Measurements from ENCODE around the gene DNAJB13.
A peak's percentile ranks its signal among the peaks of the same experiment; 100 is the strongest.

Gene DNAJB13

DNA sequence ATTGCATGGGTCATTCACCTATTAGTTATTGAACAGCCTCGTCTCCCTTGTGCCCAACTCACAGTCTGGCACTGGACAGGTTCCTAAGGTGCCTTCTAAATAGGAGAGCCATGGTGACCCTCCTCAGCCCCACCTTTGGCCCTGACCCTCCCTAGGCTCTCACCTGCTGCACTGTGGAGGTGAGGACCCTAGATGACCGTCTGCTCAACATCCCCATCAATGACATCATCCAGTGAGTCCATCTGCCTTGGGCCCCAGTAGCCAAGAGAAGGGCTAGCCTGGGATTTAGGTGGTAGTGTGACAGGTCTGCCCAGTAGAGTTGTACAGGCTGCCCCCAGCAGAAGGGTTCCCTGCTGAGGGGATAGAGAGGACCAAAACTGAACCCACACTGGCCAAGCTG is 18.3 kb downstream of the DNAJB13 start:
- Histone ChIP-seq H3K27me3 (replicated peaks; ENCODE audit: control insufficient read depth, insufficient read depth, low read length) (peaks cover 11% of the 10 kb centered on the region), H3K9ac (ENCODE audit: low read length) (no peak overlapping the region), H3K4me1 (ENCODE audit: control insufficient read depth, insufficient read depth, low read length) (peaks cover 10% of the 10 kb centered on the region), H3K36me3 (ENCODE audit: control insufficient read depth, insufficient read depth, low read length, severe bottlenecking) (peaks cover 2% of the 10 kb centered on the region), H3K4me3 (ENCODE audit: low read length) (no peak overlapping the region), H3K9me3 (ENCODE audit: control insufficient read depth, low read length) (no peaks in the 10 kb centered on the region)
- no peak for DNase-seq (ENCODE audit: low read depth)

DNA sequence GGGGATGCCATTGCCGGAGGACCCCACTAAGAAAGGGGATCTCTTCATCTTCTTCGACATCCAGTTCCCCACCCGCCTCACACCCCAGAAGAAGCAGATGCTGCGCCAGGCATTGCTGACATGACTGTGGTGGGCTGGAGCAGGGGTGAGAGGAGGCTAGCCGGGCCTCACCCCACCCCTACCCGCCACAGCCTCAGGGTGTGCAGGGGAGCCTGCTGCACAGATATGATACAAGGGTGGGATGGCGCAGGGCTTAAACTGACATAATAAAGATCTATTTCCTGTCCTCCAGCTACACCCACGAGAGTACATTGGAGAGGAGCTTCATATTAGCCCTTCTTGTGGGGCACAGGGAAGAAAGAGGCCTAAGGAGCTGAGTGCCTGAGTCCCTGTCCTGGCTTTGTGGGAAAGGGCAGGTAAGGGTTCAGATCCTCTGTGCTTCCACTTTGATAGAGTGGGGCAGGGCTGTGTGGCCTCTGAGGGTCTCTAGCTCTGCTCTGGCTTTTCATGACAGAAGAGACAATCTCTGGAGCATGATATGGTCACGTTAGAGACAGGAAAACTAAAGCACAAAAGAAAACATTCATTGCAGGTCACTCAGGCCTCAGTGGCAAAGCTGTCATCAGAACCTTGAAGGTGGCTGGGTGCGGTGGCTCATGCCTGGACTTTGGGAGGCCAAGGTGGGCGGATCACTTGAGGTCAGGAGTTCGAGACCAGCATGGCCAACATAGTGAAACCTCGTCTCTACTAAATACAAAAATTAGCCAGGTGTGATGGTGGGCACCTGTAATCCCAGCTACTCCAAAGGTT is 19.4 kb downstream of the DNAJB13 start:
- DNase-seq (ENCODE audit: low read depth), result no peak
- Histone ChIP-seq H3K9ac (ENCODE audit: low read length) (no peak overlapping the region), H3K4me1 (ENCODE audit: control insufficient read depth, insufficient read depth, low read length) (peaks cover 7% of the 10 kb centered on the region), H3K27me3 (replicated peaks; ENCODE audit: control insufficient read depth, insufficient read depth, low read length) (peaks cover 9% of the 10 kb centered on the region), H3K36me3 (ENCODE audit: control insufficient read depth, insufficient read depth, low read length, severe bottlenecking) (peaks cover 13% of the 10 kb centered on the region), H3K4me3 (ENCODE audit: low read length) (no peak overlapping the region), H3K9me3 (ENCODE audit: control insufficient read depth, low read length) (no peaks in the 10 kb centered on the region)

DNA sequence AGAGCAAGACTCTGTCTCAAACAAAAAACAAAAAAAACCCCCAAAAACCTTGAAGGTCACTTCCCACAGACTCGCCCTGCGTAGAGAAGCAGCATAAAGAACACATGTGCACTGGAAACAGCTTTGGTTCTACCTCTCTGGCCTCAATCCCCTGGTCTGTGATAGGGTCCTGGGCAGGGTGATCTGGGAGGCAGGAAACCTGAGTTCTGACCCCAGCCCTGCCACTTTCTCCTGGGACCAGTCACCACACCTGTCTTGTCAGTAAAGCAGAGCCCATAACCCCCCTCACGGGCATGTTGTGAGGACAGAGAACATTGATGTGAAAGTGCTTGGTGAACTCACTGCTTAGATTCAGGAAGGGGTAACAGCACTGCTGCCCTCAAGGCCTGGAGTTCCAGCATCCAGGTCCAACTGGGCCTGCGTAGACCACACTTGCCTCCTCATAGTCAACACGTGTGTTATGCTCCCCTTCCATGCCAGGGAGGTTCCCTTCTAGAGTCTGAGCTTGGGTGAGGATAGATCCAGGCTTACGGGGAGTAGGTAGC is 20.4 kb downstream of the DNAJB13 start:
- Histone ChIP-seq H3K27me3 (replicated peaks; ENCODE audit: control insufficient read depth, insufficient read depth, low read length) (peaks cover 3% of the 10 kb centered on the region), H3K36me3 (ENCODE audit: control insufficient read depth, insufficient read depth, low read length, severe bottlenecking) (peaks cover 23% of the 10 kb centered on the region), H3K4me3 (ENCODE audit: low read length) (no peak overlapping the region), H3K9me3 (ENCODE audit: control insufficient read depth, low read length) (no peaks in the 10 kb centered on the region), H3K4me1 (ENCODE audit: control insufficient read depth, insufficient read depth, low read length) (peaks cover 11% of the 10 kb centered on the region), H3K9ac (ENCODE audit: low read length) (no peak overlapping the region)
- no peak for DNase-seq (ENCODE audit: low read depth)

DNA sequence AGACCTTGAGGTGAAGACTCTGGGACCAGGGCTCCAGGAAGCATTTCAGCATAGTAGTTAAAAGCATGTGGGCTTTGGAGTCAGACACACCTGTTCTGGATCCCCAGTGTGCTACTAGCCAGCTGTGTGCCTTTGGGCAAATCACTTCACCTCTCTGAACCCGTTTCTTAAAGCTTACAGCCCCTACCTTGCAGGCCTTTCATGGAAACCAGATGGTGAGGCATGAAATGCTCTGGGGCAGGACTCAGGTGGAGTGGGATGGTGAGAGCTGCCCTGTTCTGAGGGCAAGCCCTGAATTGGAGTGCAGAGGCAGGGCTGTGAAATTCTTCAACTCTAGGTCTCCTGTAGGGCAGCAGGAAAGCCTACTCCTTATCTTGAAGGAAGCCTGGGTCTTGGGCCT is 21.4 kb downstream of the DNAJB13 start:
- H3K9ac ChIP-seq (ENCODE audit: low read length), result no peak overlapping the region
- peaks cover 15% of the 10 kb centered on the region for H3K4me1 ChIP-seq (ENCODE audit: control insufficient read depth, insufficient read depth, low read length)
- no peak for DNase-seq (ENCODE audit: low read depth)
- H3K27me3 ChIP-seq (replicated peaks; ENCODE audit: control insufficient read depth, insufficient read depth, low read length), result peaks cover 2% of the 10 kb centered on the region
- H3K9me3 ChIP-seq (ENCODE audit: control insufficient read depth, low read length), result no peaks in the 10 kb centered on the region
- no peak overlapping the region for H3K4me3 ChIP-seq (ENCODE audit: low read length)
- H3K36me3 ChIP-seq (ENCODE audit: control insufficient read depth, insufficient read depth, low read length, severe bottlenecking), result peaks cover 32% of the 10 kb centered on the region

DNA sequence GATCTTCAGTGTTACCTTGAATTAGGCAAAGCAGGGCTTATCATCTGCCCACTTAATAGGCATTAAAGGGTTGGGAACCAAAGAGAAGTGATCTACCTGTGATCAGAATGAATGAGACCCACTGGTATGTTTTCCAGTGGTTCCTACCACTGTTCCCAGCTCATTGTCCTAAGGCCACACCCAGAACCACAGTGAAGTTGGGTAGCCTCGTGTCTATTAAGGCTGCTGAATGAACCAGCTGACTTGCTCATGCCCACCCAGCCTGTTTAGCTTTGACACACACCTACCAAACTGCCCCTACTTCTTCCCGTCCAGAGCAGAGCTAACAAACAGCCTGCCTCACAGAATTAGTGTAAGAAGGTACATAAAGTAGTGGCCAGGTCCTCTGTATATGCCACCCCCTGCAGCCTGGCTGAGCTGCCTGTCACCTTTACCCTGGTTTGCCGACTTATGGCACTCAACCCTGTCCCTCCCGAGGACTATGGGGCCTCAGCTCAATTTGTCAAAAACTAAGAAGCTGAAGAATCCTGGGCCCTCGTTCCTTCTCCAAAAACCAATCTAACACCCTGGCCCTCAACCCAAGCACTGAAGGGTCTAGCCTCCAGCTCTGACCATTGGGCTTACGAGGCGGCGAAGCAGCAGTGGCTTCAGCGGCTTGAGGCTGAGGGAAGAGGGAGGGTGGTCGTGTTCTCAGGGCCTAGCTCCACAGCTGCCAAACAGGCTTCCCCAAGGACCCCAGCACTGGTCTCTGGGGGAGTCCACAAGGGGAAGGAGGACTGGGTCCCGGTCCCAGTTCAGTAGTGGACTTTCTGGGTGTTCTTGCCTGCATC is 22.0 kb downstream of the DNAJB13 start:
- peaks cover 39% of the 10 kb centered on the region for H3K36me3 ChIP-seq (ENCODE audit: control insufficient read depth, insufficient read depth, low read length, severe bottlenecking)
- no peak for DNase-seq (ENCODE audit: low read depth)
- peaks cover 21% of the 10 kb centered on the region for H3K4me1 ChIP-seq (ENCODE audit: control insufficient read depth, insufficient read depth, low read length)
- H3K27me3 ChIP-seq (replicated peaks; ENCODE audit: control insufficient read depth, insufficient read depth, low read length), result no peaks in the 10 kb centered on the region
- no peak overlapping the region for H3K4me3 ChIP-seq (ENCODE audit: low read length)
- H3K9me3 ChIP-seq (ENCODE audit: control insufficient read depth, low read length), result no peaks in the 10 kb centered on the region
- no peak overlapping the region for H3K9ac ChIP-seq (ENCODE audit: low read length)

DNA sequence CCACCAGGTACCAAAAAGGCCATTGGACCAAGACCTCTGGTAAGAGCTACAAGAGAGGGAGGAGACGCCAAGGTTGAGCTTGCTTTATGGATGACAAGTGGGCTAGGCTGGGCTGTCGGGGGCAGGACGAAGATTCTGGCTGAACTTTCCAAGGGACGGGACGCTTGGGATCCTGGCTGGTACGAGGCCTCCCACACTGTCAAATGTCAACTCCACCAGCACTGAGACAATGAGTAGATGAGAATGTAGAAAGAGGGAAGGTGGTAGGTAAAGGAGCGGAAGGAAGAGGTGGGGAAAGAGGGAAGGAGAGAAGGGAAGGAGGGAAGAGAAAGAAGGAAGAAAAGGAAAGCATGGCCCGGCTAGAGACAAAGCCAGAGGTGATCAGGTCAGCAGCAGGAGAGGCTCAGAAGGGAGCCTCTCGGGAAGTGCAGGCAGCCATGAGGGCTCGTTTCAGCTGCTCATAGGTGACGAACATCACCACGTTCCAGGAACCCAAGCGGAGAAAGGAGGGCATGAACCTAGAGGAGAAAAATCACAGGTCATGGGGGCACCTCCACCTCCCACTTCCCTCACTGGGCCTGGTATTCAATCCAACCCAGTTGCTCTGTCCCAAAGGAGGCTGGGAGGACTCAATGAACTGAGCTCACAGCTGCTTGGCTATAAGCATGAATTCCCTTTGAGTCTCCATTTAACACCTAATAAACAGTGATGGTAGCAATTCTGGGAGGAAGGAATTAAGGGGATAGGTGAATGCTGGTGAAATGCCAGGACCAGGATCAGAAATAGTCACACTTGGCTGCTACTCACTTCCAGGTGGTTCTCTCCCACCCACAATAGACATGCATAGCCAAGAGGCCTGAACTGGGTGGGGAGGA is 24.0 kb downstream of the DNAJB13 start:
- Histone ChIP-seq H3K4me1 (ENCODE audit: control insufficient read depth, insufficient read depth, low read length) (peaks cover 34% of the 10 kb centered on the region), H3K9ac (ENCODE audit: low read length) (no peak overlapping the region), H3K27me3 (replicated peaks; ENCODE audit: control insufficient read depth, insufficient read depth, low read length) (no peaks in the 10 kb centered on the region), H3K9me3 (ENCODE audit: control insufficient read depth, low read length) (no peaks in the 10 kb centered on the region), H3K4me3 (ENCODE audit: low read length) (no peak overlapping the region), H3K36me3 (ENCODE audit: control insufficient read depth, insufficient read depth, low read length, severe bottlenecking) (peaks cover 55% of the 10 kb centered on the region)
- no peak for DNase-seq (ENCODE audit: low read depth)

DNA sequence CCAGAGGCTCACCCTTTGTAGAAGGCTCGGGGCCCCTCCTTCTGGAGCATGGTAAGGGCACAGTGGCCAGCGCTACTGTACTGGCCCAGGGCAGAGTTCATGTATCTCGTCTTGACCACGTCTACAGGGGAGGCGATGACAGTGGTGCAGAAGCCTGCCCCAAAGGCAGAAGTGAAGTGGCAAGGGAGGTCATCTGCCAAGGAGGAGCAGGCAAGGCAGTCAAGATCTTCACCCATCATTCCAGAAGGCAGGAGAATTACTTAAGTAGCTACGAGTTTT is 24.6 kb downstream of the DNAJB13 start:
- DNase-seq (ENCODE audit: low read depth), result no peak
- H3K4me1 ChIP-seq (ENCODE audit: control insufficient read depth, insufficient read depth, low read length), result peaks cover 38% of the 10 kb centered on the region
- H3K4me3 ChIP-seq (ENCODE audit: low read length), result no peak overlapping the region
- H3K9ac ChIP-seq (ENCODE audit: low read length), result no peak overlapping the region
- H3K36me3 ChIP-seq (ENCODE audit: control insufficient read depth, insufficient read depth, low read length, severe bottlenecking), result peaks cover 59% of the 10 kb centered on the region
- no peaks in the 10 kb centered on the region for H3K9me3 ChIP-seq (ENCODE audit: control insufficient read depth, low read length)
- H3K27me3 ChIP-seq (replicated peaks; ENCODE audit: control insufficient read depth, insufficient read depth, low read length), result no peaks in the 10 kb centered on the region

DNA sequence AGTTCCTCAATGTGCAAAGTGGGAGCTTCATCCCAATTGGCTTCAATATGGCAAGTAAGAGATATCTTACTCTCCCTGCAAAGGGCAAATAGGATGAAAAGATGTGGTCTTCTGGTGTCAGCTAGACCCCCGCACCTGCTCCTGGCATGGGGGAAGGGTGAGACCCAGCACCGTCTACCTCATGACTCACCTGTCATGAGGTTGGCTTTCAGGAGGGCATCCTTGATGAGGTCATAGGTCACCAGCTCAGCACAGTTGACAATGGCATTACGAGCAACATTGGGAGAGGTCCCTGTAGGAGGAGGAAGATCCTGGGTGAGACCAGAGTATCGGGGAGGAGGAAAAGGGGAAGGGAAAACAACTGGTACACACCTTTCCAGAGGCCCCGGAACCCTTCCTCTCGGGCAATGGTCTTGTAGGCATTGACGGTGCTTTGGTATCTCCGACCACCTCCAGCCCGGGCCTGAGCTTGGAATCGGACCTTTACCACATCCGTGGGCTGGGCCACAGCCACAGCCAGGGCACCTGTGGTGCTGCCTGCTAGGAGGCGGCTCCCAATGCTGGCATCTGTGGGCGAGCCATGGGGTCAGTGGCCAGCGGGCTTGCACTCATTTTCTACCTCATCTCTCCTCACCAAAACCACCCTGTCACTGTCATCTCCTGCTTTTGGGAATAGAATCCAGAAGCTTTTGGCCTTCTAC is 25.8 kb downstream of the DNAJB13 start:
- DNase-seq (ENCODE audit: low read depth), result no peak
- peaks cover 59% of the 10 kb centered on the region for H3K36me3 ChIP-seq (ENCODE audit: control insufficient read depth, insufficient read depth, low read length, severe bottlenecking)

DNA sequence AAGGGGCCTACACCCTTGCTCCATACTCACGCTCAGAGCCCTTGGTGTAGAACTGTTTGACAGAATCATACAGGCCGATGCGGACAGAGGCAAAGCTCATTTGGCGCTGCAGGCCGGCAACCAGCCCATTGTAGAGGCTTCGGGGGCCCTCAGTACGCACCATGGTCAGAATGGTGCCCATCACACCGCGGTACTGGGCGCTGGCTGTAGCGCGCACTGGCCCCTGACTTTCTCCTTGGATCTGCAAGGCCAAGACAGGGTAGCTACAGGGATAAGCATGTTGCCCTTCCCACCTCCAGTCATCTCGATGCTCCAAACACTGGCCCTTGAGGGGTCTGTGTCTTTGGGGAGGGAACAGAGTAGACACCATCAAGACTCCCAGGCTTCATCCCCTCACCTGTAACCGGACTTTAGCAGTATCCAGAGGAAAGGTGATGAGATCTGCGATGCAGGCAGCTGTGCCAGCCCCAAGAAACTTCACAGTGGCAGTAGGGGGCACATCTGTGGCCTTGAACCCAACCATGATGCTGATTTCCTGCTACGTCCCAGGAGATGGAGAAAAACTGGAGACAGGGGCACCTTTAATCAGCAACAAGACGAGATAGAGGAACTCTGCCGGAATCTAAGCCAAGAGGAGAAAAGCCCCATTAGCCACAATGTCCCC is 27.2 kb downstream of the DNAJB13 start:
- Histone ChIP-seq H3K27me3 (replicated peaks; ENCODE audit: control insufficient read depth, insufficient read depth, low read length) (no peaks in the 10 kb centered on the region), H3K36me3 (ENCODE audit: control insufficient read depth, insufficient read depth, low read length, severe bottlenecking) (peaks cover 59% of the 10 kb centered on the region), H3K4me3 (ENCODE audit: low read length) (no peak overlapping the region), H3K9me3 (ENCODE audit: control insufficient read depth, low read length) (no peaks in the 10 kb centered on the region), H3K4me1 (ENCODE audit: control insufficient read depth, insufficient read depth, low read length) (peaks cover 39% of the 10 kb centered on the region), H3K9ac (ENCODE audit: low read length) (no peak overlapping the region)
- DNase-seq (ENCODE audit: low read depth), result no peak

More for the DNA sequence above, 25.8 kb downstream of the DNAJB13 start:
- Histone ChIP-seq H3K4me3 (ENCODE audit: low read length) (no peak overlapping the region), H3K4me1 (ENCODE audit: control insufficient read depth, insufficient read depth, low read length) (peaks cover 39% of the 10 kb centered on the region), H3K27me3 (replicated peaks; ENCODE audit: control insufficient read depth, insufficient read depth, low read length) (no peaks in the 10 kb centered on the region), H3K9ac (ENCODE audit: low read length) (no peak overlapping the region), H3K9me3 (ENCODE audit: control insufficient read depth, low read length) (no peaks in the 10 kb centered on the region)

DNA sequence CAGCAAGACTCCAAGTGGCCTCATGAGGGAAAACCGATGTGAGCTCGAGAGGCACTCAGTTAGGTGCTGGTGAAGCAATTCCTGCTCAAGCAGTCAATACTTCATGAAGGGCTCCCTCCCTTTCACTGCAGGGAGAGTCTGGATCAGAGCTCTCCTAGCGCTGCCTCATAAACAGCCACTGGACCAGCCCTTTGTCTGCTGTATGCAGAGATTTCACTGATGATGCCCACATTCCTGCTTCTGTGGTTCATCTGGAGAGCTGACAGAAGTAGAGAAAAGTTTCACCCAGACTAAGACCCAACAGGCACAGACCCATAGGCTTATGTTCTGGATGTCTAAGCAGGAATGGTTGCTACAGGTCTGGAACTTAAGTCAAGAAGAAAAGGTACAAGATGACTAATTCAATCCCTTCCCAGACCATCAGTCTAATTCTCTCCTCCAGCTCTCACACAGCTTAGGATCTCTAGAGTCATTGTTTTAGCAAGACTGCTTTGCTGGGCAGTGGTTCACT is 27.8 kb downstream of the DNAJB13 start:
- no peaks in the 10 kb centered on the region for H3K27me3 ChIP-seq (replicated peaks; ENCODE audit: control insufficient read depth, insufficient read depth, low read length)
- H3K9me3 ChIP-seq (ENCODE audit: control insufficient read depth, low read length), result no peaks in the 10 kb centered on the region
- peaks cover 43% of the 10 kb centered on the region for H3K4me1 ChIP-seq (ENCODE audit: control insufficient read depth, insufficient read depth, low read length)
- peak; percentile 39 for DNase-seq (ENCODE audit: low read depth)
- H3K4me3 ChIP-seq (ENCODE audit: low read length), result no peak overlapping the region
- H3K36me3 ChIP-seq (ENCODE audit: control insufficient read depth, insufficient read depth, low read length, severe bottlenecking), result peaks cover 59% of the 10 kb centered on the region
- H3K9ac ChIP-seq (ENCODE audit: low read length), result no peak overlapping the region

Data from adipocyte (in vitro differentiated cells).